SU-DHL-6 (cell line): ENCODE measurements around the gene TAF11L13.

Source experiments
- CTCF ChIP-seq: fragments of 200-600 bp; sonication (generic); IDR thresholded peaks from one replicate; pipeline ENCODE4 v1.5.1; 2017; ENCODE audit warnings: antibody characterized with exemption, mild to moderate bottlenecking, low read length, moderate library complexity; ENCODE audit not compliant: insufficient read depth, poor library complexity, severe bottlenecking
- EZH2phosphoT487 ChIP-seq: fragments of 200-600 bp; sonication (generic), shearing (Covaris generic); conservative IDR thresholded peaks from 2 replicates; pipeline ENCODE4 v1.6.1; 2018; ENCODE audit warnings: mild to moderate bottlenecking, antibody characterized with exemption, low read length, moderate library complexity, mixed read lengths

- TF ChIP-seq CTCF, result no peak
- no peak for TF ChIP-seq EZH2phosphoT487
Observed at GRCh38 chr5:17680737-17681136, 48.8 kb downstream of the TAF11L13 start.
